ENCODE results near the gene GORAB. TPM values are rescaled to one million over a fixed set of nuclear protein-coding genes. Genes with fewer than 3 reads are reported as not detected.

The GORAB gene
- polyA plus RNA-seq, 2 of the 4 experiments (the other 2 are of a cell fraction): 7.5 to 15.1 TPM

- WGBS (ENCODE audit: missing lambda C conversion rate): 40% methylated on average over 11 of the region's 11 CpGs
- H3K4me2 ChIP-seq: no peak overlapping the region
- DNase-seq (ENCODE audit: low read depth in 1 of 2, low spot score in 1 of 2): no peak
- H3K27ac ChIP-seq: no peak overlapping the region
- ChIA-PET CTCF (no interaction called here), POLR2A (no interaction called here)
- H3K9me3 ChIP-seq: no peaks in the 10 kb centered on the region
- H3K4me3 ChIP-seq: no peak overlapping the region
- TF ChIP-seq ELK1 (IDR thresholded peaks at IDR 0.05; ENCODE audit: low read depth, low read length) (no peak), KDM5A (IDR thresholded peaks at IDR 0.05) (no peak), PBX3 (IDR thresholded peaks at IDR 0.05) (no peak), EHMT2 (IDR thresholded peaks at IDR 0.05; ENCODE audit: low read depth) (no peak), BHLHE40 (IDR thresholded peaks at IDR 0.05; ENCODE audit: low read depth, low read length) (no peak), EP300 (IDR thresholded peaks at IDR 0.05) (no peak), JUN (IDR thresholded peaks at IDR 0.05) (no peak), MYC (IDR thresholded peaks at IDR 0.05; ENCODE audit: borderline replicate concordance, low read length) (no peak), JUNB (IDR thresholded peaks at IDR 0.05) (no peak), NPAS2 (CRISPR knock-in tag; IDR thresholded peaks at IDR 0.05; ENCODE audit: borderline replicate concordance) (no peak), NFE2L2 (conservative IDR thresholded peaks at IDR 0.05; ENCODE audit: low read length) (no peak), HOXB13 (CRISPR knock-in tag; IDR thresholded peaks at IDR 0.05; ENCODE audit: low read depth) (no peak)
- no peak for ATAC-seq
- FAIRE-seq: no peak
- no peaks in the 10 kb centered on the region for H3K4me1 ChIP-seq
These were observed 54.6 kb downstream of the GORAB start for GRCh38 chr1:170586321-170587252.

- Histone ChIP-seq H3K4me2 (no peak overlapping the region), H3K4me1 (no peaks in the 10 kb centered on the region), H3K4me3 (no peak overlapping the region), H3K27ac (no peak overlapping the region), H3K9me3 (no peaks in the 10 kb centered on the region)
- no peak for DNase-seq (ENCODE audit: low read depth in 1 of 2, low spot score in 1 of 2)
- FAIRE-seq: no peak
- ChIA-PET POLR2A (no interaction called here), CTCF (no interaction called here)
- 65% methylated on average over 4 of the region's 4 CpGs for WGBS (ENCODE audit: missing lambda C conversion rate)
- TF ChIP-seq HOXA7 (CRISPR knock-in tag; IDR thresholded peaks at IDR 0.05): no peak
- ATAC-seq: no peak
These were observed 55.3 kb downstream of the GORAB start for GRCh38 chr1:170587253-170587593.

GRCh38 chr1:170590921-170591705 is 59.1 kb downstream of the GORAB start:
- Histone ChIP-seq H3K4me2 (no peak overlapping the region), H3K4me3 (no peak overlapping the region), H3K4me1 (no peaks in the 10 kb centered on the region), H3K27ac (no peak overlapping the region), H3K9me3 (no peaks in the 10 kb centered on the region)
- ATAC-seq (no peak), DNase-seq (ENCODE audit: low read depth in 1 of 2, low spot score in 1 of 2) (no peak), FAIRE-seq (no peak)
- WGBS (ENCODE audit: missing lambda C conversion rate): 60% methylated on average over 13 of the region's 13 CpGs
- TF ChIP-seq REST (IDR thresholded peaks at IDR 0.05) (no peak), NFE2L2 (conservative IDR thresholded peaks at IDR 0.05; ENCODE audit: low read length) (no peak), SREBF2 (IDR thresholded peaks at IDR 0.05) (no peak), BHLHE40 (IDR thresholded peaks at IDR 0.05; ENCODE audit: low read depth, low read length) (no peak), RARB (CRISPR knock-in tag; IDR thresholded peaks at IDR 0.05) (no peak), HOXB13 (CRISPR knock-in tag; IDR thresholded peaks at IDR 0.05; ENCODE audit: low read depth) (no peak), EP300 (IDR thresholded peaks at IDR 0.05) (no peak), MYC (IDR thresholded peaks at IDR 0.05; ENCODE audit: borderline replicate concordance, low read length) (no peak), RCOR1 (IDR thresholded peaks at IDR 0.05; ENCODE audit: low read depth, low read length) (no peak), CEBPB (IDR thresholded peaks at IDR 0.05) (no peak), MAZ (IDR thresholded peaks at IDR 0.05; ENCODE audit: borderline replicate concordance, low read depth, low read length) (no peak), GATA3 (IDR thresholded peaks at IDR 0.05; ENCODE audit: borderline replicate concordance) (no peak), HEYL (CRISPR knock-in tag; IDR thresholded peaks at IDR 0.05) (no peak), ZFP36 (IDR thresholded peaks at IDR 0.05; ENCODE audit: borderline replicate concordance, partially characterized antibody) (no peak), HOXA7 (CRISPR knock-in tag; IDR thresholded peaks at IDR 0.05) (no peak), ESRRA (IDR thresholded peaks at IDR 0.05; ENCODE audit: borderline replicate concordance, low read length) (no peak)
- ChIA-PET POLR2A (no interaction called here), CTCF (no interaction called here)
